Transverse colon (tissue), 4 donors: ENCODE data around the gene NFATC4. TPM values are rescaled to one million over a fixed set of nuclear protein-coding genes. Genes with fewer than 3 reads are reported as not detected.
"Not testable (repeated sequence)": the region's sequence is repeated elsewhere in the genome, so short reads cannot be mapped to it uniquely, and the experiment has no call there.

Experiments
- DNase-seq: peaks from one replicate; pipeline ENCODE4 v3.0.0-alpha.2; 2019
- H3K27ac ChIP-seq, 4 donors: fragments of 200-600 bp; sonication (generic); 2 replicates each; pipeline ENCODE4 v1.5.1; 2016 to 2018; ENCODE audit warnings: inconsistent platforms in 4 of 4
- H3K27me3 ChIP-seq: fragments of 200-600 bp; sonication (generic); 2 replicates; pipeline ENCODE4 v1.5.1; 2017; ENCODE audit warnings: inconsistent platforms
- H3K36me3 ChIP-seq, 4 donors: fragments of 200-600 bp; sonication (generic); 2 replicates each; pipeline ENCODE4 v1.5.1; 2017 to 2019; ENCODE audit warnings: inconsistent platforms in 4 of 4
- H3K4me1 ChIP-seq, 4 donors: fragments of 200-600 bp; sonication (generic); 2 replicates each; pipeline ENCODE4 v1.5.1; 2017 to 2020; ENCODE audit warnings: inconsistent platforms in 4 of 4
- H3K4me3 ChIP-seq, 4 donors: fragments of 200-600 bp; sonication (generic); 1 replicate in 1 of 4; 2 replicates in 3 of 4; pipeline versions ENCODE4 v1.5.1 to v1.6.1; 2017 to 2019; ENCODE audit warnings: inconsistent platforms in 4 of 4
- H3K9me3 ChIP-seq, 2 donors: fragments of 200-600 bp; sonication (generic); 2 replicates each; pipeline ENCODE4 v1.5.1; 2017 to 2019; ENCODE audit warnings: inconsistent platforms in 2 of 2
- CTCF ChIP-seq, 5 experiments: fragments of 200-600 bp in 3 of 5; fragments of 450-650 bp in 2 of 5; sonication (generic) in 3 of 5; IDR thresholded peaks; 1 replicate in 2 of 5; 2 replicates in 3 of 5; pipeline ENCODE4 v1.5.1; 2016 to 2017; ENCODE audit warnings: antibody characterized with exemption in 5 of 5, inconsistent platforms in 3 of 5, mild to moderate bottlenecking in 2 of 5, moderate library complexity in 1 of 5
- EP300 ChIP-seq: sonication (generic); formaldehyde crosslinking; IDR thresholded peaks from one replicate; pipeline ENCODE4 v1.6.1; 2017; ENCODE audit warnings: antibody characterized with exemption, low read depth
- POLR2A ChIP-seq: fragments of 450-650 bp; IDR thresholded peaks from one replicate; pipeline ENCODE4 v1.6.1; 2016; ENCODE audit warnings: antibody characterized with exemption, mild to moderate bottlenecking, moderate library complexity
- POLR2AphosphoS5 ChIP-seq, 3 donors: sonication (generic); formaldehyde crosslinking; IDR thresholded peaks; one replicate each; pipeline ENCODE4 v1.6.1; 2016; ENCODE audit warnings: antibody characterized with exemption in 3 of 3
- WGBS, 2 donors: methylation state at CpG; one replicate each; pipeline ENCODE4 v1.1.5; 2018; ENCODE audit warnings: low coverage in 1 of 2; 5-methylcytosine and 5-hydroxymethylcytosine counted together
- in situ Hi-C, 4 donors: fragments of 200-750 bp; cut with MboI; loops; one replicate each; pipeline versions ENCODE4 v1.15.0 to v1.15.1; 2017; ENCODE audit warnings: low sequenced_read_pairs in 3 of 4, low pct_ligation_motif_present in 1 of 4, low pct_unique_long_range_greater_than_20kb in 1 of 4
- intact Hi-C: fragments of 100-400 bp; cut with DNase I; formaldehyde crosslinking; loops from one replicate; pipeline ENCODE4 v1.15.1; 2023; ENCODE audit warnings: low total_unique reads
- total RNA-seq, 4 donors: library from RNA; depleted of rRNA; stranded (reverse); fragments of >200 nt; gene quantifications; one replicate each; pipeline ENCODE4 v1.1.0, GENCODE V29; 2016

NFATC4 gene
- total RNA-seq, 4 donors from 2014 or later = 13.4 to 58.0 (median 20.9) TPM

- TF ChIP-seq POLR2AphosphoS5 (IDR thresholded peaks at IDR 0.05) = no peak
- TF ChIP-seq POLR2A = no peak
- no peak for TF ChIP-seq CTCF (IDR thresholded peaks at IDR 0.05)
- TF ChIP-seq EP300 = no peak
- in situ Hi-C loops (no loop called here), intact Hi-C loops (no loop called here)
- Histone ChIP-seq H3K4me1 (no peaks in the 10 kb centered on the region), H3K9me3 (no peaks in the 10 kb centered on the region), H3K36me3 (no peaks in the 10 kb centered on the region), H3K27ac (no peak overlapping the region), H3K4me3 (no peak overlapping the region), H3K27me3 (no peaks in the 10 kb centered on the region)
- DNase-seq = no peak
- WGBS, 2 donors = 87 to 96% methylated on average over 4 of the region's 4 CpGs
Measured at GRCh38 chr14:24384169-24384568, 16.2 kb downstream of the NFATC4 start.

GRCh38 chr14:24385524-24385923 lies 17.5 kb downstream of the NFATC4 start:
- in situ Hi-C loops (no loop called here), intact Hi-C loops (no loop called here)
- H3K27me3 ChIP-seq = no peaks in the 10 kb centered on the region
- DNase-seq = no peak
- H3K36me3 ChIP-seq = no peaks in the 10 kb centered on the region
- no peak overlapping the region for H3K4me3 ChIP-seq
- H3K9me3 ChIP-seq = no peaks in the 10 kb centered on the region
- 74 to 78% methylated on average over 3 to 4 of the region's 4 CpGs for WGBS, 2 donors
- TF ChIP-seq POLR2A = no peak
- TF ChIP-seq CTCF (IDR thresholded peaks at IDR 0.05) = no peak
- no peak for TF ChIP-seq POLR2AphosphoS5 (IDR thresholded peaks at IDR 0.05)
- no peak for TF ChIP-seq EP300
- no peak overlapping the region for H3K27ac ChIP-seq
- H3K4me1 ChIP-seq = no peaks in the 10 kb centered on the region

- WGBS, 2 donors = 67 to 80% methylated on average over 2 of the region's 2 CpGs
- Histone ChIP-seq H3K4me1 (peaks cover 0 to under 1% (median 0%) of the 10 kb centered on the region in 4 donors), H3K36me3 (no peaks in the 10 kb centered on the region), H3K27me3 (no peaks in the 10 kb centered on the region), H3K9me3 (no peaks in the 10 kb centered on the region), H3K27ac (no peak overlapping the region), H3K4me3 (no peak overlapping the region)
- no peak for DNase-seq
- intact Hi-C loops (no loop called here), in situ Hi-C loops (no loop called here)
- TF ChIP-seq CTCF (IDR thresholded peaks at IDR 0.05) = no peak
- no peak for TF ChIP-seq EP300
- no peak for TF ChIP-seq POLR2AphosphoS5 (IDR thresholded peaks at IDR 0.05)
- no peak for TF ChIP-seq POLR2A
Measured at GRCh38 chr14:24387009-24387345, 19.0 kb downstream of the NFATC4 start.

GRCh38 chr14:24387579-24387978 lies 19.6 kb downstream of the NFATC4 start:
- H3K4me1 ChIP-seq, H3K36me3 ChIP-seq, DNase-seq, H3K4me3 ChIP-seq, intact Hi-C loops, H3K27me3 ChIP-seq, H3K27ac ChIP-seq, H3K9me3 ChIP-seq, in situ Hi-C loops: not testable (repeated sequence)
- 80 to 88% methylated on average over 1 to 5 of the region's 5 CpGs for WGBS, 2 donors

- TF ChIP-seq EP300 = no peak
- no peak for TF ChIP-seq POLR2AphosphoS5 (IDR thresholded peaks at IDR 0.05)
- TF ChIP-seq POLR2A = no peak
- no peak for TF ChIP-seq CTCF (IDR thresholded peaks at IDR 0.05)
- Histone ChIP-seq H3K27ac (no peak overlapping the region), H3K4me1 (peaks cover 0 to 13% (median 0%) of the 10 kb centered on the region in 4 donors), H3K9me3 (no peaks in the 10 kb centered on the region), H3K27me3 (no peaks in the 10 kb centered on the region), H3K36me3 (no peaks in the 10 kb centered on the region), H3K4me3 (no peak overlapping the region)
- WGBS, 2 donors = 43 to 63% methylated on average over 1 to 2 of the region's 2 CpGs
- no peak for DNase-seq
- in situ Hi-C loops (no loop called here), intact Hi-C loops (no loop called here)
Measured at GRCh38 chr14:24388474-24389179, 20.6 kb downstream of the NFATC4 start.
